Body of pancreas (tissue), 4 donors: ENCODE results near the gene VCX3A. TPM values are rescaled to one million over a fixed set of nuclear protein-coding genes. Genes with fewer than 3 reads are reported as not detected.

ENCODE experiments used
- ATAC-seq: fragments of 150-250 bp; one replicate; pipeline ENCODE4 v1.9.1; 2016
- DNase-seq, 4 donors: peaks; one replicate each; pipeline ENCODE4 v3.0.0-alpha.2; 2019
- H3K27ac ChIP-seq, 4 donors: fragments of 200-600 bp; sonication (generic); 1 replicate in 3 of 4; 2 replicates in 1 of 4; pipeline versions ENCODE4 v1.5.1 to v1.6.1; 2016 to 2019; ENCODE audit warnings: mild to moderate bottlenecking in 1 of 4, mixed read lengths in 1 of 4, moderate library complexity in 1 of 4
- H3K27me3 ChIP-seq, 2 donors: fragments of 200-600 bp; sonication (generic); one replicate each; pipeline ENCODE4 v1.6.0; 2016; ENCODE audit warnings: mild to moderate bottlenecking in 1 of 2
- H3K36me3 ChIP-seq, 2 donors: fragments of 200-600 bp; sonication (generic); replicated peaks in 1 of 2; 2 replicates each; pipeline ENCODE4 v1.5.1; 2016; ENCODE audit warnings: low read depth in 2 of 2; ENCODE audit not compliant: insufficient read depth in 1 of 2
- H3K4me1 ChIP-seq: fragments of 200-600 bp; sonication (generic); one replicate; pipeline ENCODE4 v1.6.0; 2016
- H3K4me3 ChIP-seq, 2 donors: fragments of 200-600 bp; sonication (generic); 1 replicate in 1 of 2; 2 replicates in 1 of 2; pipeline ENCODE4 v1.5.1; 2016 to 2019
- H3K9me3 ChIP-seq, 3 donors: fragments of 200-600 bp; sonication (generic); 1 replicate in 2 of 3; 2 replicates in 1 of 3; pipeline ENCODE4 v1.5.1; 2016
- POLR2A ChIP-seq, 3 donors: fragments of 450-650 bp; IDR thresholded peaks; one replicate each; pipeline ENCODE4 v1.6.1; 2016; ENCODE audit warnings: antibody characterized with exemption in 3 of 3, mild to moderate bottlenecking in 2 of 3
- WGBS, 2 donors: methylation state at CpG; one replicate each; pipeline ENCODE4 v1.1.5; 2017; 5-methylcytosine and 5-hydroxymethylcytosine counted together
- intact Hi-C: fragments of 100-400 bp; cut with DNase I; formaldehyde crosslinking; loops from one replicate; pipeline ENCODE4 v1.15.1; 2023
- total RNA-seq, 2 donors: library from RNA; depleted of rRNA; stranded (reverse); fragments of >200 nt; gene quantifications; one replicate each; pipeline ENCODE4 v1.1.0, GENCODE V29; 2016
- TF ChIP-seq, protein P1 (sequence below), 7 experiments: fragments of 450-650 bp in 4 of 7; fragments of 200-600 bp in 3 of 7; sonication (generic) in 3 of 7; IDR thresholded peaks; one replicate each; pipeline ENCODE4 v1.5.1; 2016 to 2019; ENCODE audit warnings: antibody characterized with exemption in 7 of 7

VCX3A gene
- total RNA-seq, 2 donors from 2014 or later = not detected

GRCh38 chrX:6505960-6506359 is 29.0 kb downstream of the VCX3A start:
- intact Hi-C loops = no loop called here
- no peak for DNase-seq
- H3K9me3 ChIP-seq = no peaks in the 10 kb centered on the region
- TF ChIP-seq, protein P1, sequence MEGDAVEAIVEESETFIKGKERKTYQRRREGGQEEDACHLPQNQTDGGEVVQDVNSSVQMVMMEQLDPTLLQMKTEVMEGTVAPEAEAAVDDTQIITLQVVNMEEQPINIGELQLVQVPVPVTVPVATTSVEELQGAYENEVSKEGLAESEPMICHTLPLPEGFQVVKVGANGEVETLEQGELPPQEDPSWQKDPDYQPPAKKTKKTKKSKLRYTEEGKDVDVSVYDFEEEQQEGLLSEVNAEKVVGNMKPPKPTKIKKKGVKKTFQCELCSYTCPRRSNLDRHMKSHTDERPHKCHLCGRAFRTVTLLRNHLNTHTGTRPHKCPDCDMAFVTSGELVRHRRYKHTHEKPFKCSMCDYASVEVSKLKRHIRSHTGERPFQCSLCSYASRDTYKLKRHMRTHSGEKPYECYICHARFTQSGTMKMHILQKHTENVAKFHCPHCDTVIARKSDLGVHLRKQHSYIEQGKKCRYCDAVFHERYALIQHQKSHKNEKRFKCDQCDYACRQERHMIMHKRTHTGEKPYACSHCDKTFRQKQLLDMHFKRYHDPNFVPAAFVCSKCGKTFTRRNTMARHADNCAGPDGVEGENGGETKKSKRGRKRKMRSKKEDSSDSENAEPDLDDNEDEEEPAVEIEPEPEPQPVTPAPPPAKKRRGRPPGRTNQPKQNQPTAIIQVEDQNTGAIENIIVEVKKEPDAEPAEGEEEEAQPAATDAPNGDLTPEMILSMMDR (IDR thresholded peaks at IDR 0.05) = no peak
- no peak for TF ChIP-seq POLR2A (IDR thresholded peaks at IDR 0.05)
- H3K4me1 ChIP-seq = no peaks in the 10 kb centered on the region
- H3K27ac ChIP-seq = no peak overlapping the region
- ATAC-seq = no peak
- H3K36me3 ChIP-seq = no peaks in the 10 kb centered on the region
- no peak overlapping the region for H3K4me3 ChIP-seq
- WGBS, 2 donors = 21 to 29% methylated on average over 1 to 2 of the region's 2 CpGs
- no peaks in the 10 kb centered on the region for H3K27me3 ChIP-seq

DNA sequence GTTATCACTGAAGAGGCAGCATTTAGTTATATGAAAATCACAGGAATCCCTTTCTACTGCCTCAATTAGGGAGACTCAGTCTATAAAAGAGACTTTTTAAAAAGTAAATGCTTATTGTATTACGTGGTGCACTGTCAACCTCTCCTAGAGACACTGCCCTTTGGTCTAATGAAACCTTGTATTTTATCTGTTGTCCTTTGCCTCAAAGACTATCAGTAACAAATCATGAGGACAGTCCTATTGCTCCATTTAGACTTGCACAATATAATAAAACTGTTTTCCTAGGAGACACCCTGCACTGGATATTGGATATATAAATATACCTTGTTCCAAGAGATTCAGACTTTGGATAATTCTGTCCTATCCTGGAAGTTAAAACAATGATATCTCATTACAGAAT is 34.2 kb downstream of the VCX3A start:
- no peak for TF ChIP-seq POLR2A (IDR thresholded peaks at IDR 0.05)
- TF ChIP-seq, protein P1 (IDR thresholded peaks at IDR 0.05) = no peak
- DNase-seq = no peak
- intact Hi-C loops = no loop called here
- 52 to 67% methylated on average over 1 of the region's 1 CpG for WGBS, 2 donors
- H3K36me3 ChIP-seq = no peaks in the 10 kb centered on the region
- no peak for ATAC-seq
- H3K4me3 ChIP-seq = no peak overlapping the region
- no peaks in the 10 kb centered on the region for H3K9me3 ChIP-seq
- no peak overlapping the region for H3K27ac ChIP-seq
- no peaks in the 10 kb centered on the region for H3K4me1 ChIP-seq
- no peaks in the 10 kb centered on the region for H3K27me3 ChIP-seq

- intact Hi-C loops = no loop called here
- ATAC-seq (no peak), DNase-seq (no peak)
- Histone ChIP-seq H3K27me3 (no peaks in the 10 kb centered on the region), H3K9me3 (no peaks in the 10 kb centered on the region), H3K4me1 (no peaks in the 10 kb centered on the region), H3K27ac (no peak overlapping the region), H3K4me3 (no peak overlapping the region), H3K36me3 (no peaks in the 10 kb centered on the region)
- TF ChIP-seq POLR2A (IDR thresholded peaks at IDR 0.05) = no peak
- TF ChIP-seq, protein P1 (IDR thresholded peaks at IDR 0.05) = no peak
- WGBS, 2 donors = 58 to 74% methylated on average over 2 of the region's 2 CpGs
Observed at GRCh38 chrX:6498324-6498723, 36.6 kb downstream of the VCX3A start.
